ENCODE measurements around the gene E2F1.

Gene E2F1

DNA sequence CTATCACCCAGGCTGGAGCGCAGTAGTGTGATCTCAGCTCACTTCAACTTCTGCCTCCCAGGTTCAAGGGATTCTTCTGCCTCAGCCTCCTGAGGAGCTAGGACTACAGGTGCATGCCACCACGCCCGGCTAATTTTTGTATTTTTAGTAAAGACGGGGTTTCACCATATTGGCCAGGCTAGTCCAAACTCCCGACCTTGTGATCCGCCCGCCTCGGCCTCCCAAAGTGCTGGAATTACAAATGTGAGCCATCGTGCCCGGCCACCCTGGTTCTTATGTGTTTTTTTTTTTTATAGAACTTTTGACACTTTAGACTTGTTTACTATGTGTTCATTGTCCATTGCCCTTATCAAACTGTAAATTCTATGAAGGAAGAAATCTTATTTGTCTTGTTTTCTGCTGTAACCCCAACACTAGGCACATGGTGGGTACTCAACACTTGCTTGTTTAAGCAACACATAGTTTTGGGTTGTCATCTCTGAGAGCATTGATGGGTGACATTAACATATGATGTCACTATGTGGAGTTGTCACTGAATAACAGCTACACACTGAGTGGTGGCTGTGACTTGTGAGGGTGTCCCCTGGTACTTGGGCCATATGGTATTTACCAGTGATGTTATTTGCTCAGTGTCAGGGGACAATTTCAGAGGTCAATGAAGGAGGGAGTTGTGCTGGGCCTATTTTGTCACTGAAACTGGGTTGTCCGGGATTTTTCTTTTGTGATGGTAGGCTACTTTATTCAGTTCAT is 35.4 kb upstream of the E2F1 start:
- no peak overlapping the region for H3K23ac ChIP-seq (ENCODE audit: low read depth, low read length, poor library complexity)
- no peaks in the 10 kb centered on the region for H3K27me3 ChIP-seq (ENCODE audit: control insufficient read depth in 3 of 3, insufficient read depth in 3 of 3, low read depth in 1 of 3, low read length in 3 of 3)
- H2BK12ac ChIP-seq (ENCODE audit: low read length), result no peak overlapping the region
- H3K36me3 ChIP-seq (replicated peaks in 1 of 2; ENCODE audit: control insufficient read depth in 2 of 2, insufficient read depth in 2 of 2, low read length in 2 of 2), result no peaks in the 10 kb centered on the region
- no peak overlapping the region for H4K91ac ChIP-seq (ENCODE audit: low read depth, low read length, poor library complexity)
- no peak overlapping the region for H2BK120ac ChIP-seq (ENCODE audit: low read depth, low read length)
- no peak overlapping the region for H2BK5ac ChIP-seq (ENCODE audit: low read length)
- no peak overlapping the region for H3K9ac ChIP-seq (ENCODE audit: low read depth, low read length, poor library complexity)
- no peak overlapping the region for H2AK5ac ChIP-seq (ENCODE audit: low read depth, low read length)
- H3K4me3 ChIP-seq (ENCODE audit: low read length in 2 of 2), result no peak overlapping the region
- no peak overlapping the region for H4K8ac ChIP-seq (ENCODE audit: low read depth, low read length)
- no peak overlapping the region for H2BK15ac ChIP-seq (ENCODE audit: low read length)
- H3K4me2 ChIP-seq (ENCODE audit: insufficient read depth, low read length, poor library complexity, severe bottlenecking), result no peak overlapping the region
- no peak overlapping the region for H3K14ac ChIP-seq (ENCODE audit: low read length)
- no peak overlapping the region for H2AFZ ChIP-seq (ENCODE audit: low read length)
- peak overlapping the region; percentile 76 for H3K4ac ChIP-seq (ENCODE audit: low read length)
- H3K9me3 ChIP-seq (replicated peaks in 1 of 2; ENCODE audit: control insufficient read depth in 2 of 2, insufficient read depth in 1 of 2, low read depth in 1 of 2, low read length in 2 of 2), result peaks cover 0 to 2% of the 10 kb centered on the region in 2 donors
- H3K4me1 ChIP-seq (ENCODE audit: control insufficient read depth in 2 of 2, insufficient read depth in 1 of 2, low read depth in 1 of 2, low read length in 2 of 2), result peaks cover 0 to 2% of the 10 kb centered on the region in 2 donors
- no peak overlapping the region for H3K27ac ChIP-seq (replicated peaks; ENCODE audit: low read length)
- WGBS, 2 donors (ENCODE audit: extremely low coverage in 2 of 2, insufficient read length in 2 of 2, insufficient replicate concordance in 1 of 2), result no CpG with 5 or more reads among the region's 11 CpGs
- no peak overlapping the region for H3K18ac ChIP-seq (ENCODE audit: low read length)
- no peaks in the 10 kb centered on the region for H3K79me1 ChIP-seq (ENCODE audit: low read depth, low read length)
- no peak for DNase-seq (ENCODE audit: low spot score)

DNA sequence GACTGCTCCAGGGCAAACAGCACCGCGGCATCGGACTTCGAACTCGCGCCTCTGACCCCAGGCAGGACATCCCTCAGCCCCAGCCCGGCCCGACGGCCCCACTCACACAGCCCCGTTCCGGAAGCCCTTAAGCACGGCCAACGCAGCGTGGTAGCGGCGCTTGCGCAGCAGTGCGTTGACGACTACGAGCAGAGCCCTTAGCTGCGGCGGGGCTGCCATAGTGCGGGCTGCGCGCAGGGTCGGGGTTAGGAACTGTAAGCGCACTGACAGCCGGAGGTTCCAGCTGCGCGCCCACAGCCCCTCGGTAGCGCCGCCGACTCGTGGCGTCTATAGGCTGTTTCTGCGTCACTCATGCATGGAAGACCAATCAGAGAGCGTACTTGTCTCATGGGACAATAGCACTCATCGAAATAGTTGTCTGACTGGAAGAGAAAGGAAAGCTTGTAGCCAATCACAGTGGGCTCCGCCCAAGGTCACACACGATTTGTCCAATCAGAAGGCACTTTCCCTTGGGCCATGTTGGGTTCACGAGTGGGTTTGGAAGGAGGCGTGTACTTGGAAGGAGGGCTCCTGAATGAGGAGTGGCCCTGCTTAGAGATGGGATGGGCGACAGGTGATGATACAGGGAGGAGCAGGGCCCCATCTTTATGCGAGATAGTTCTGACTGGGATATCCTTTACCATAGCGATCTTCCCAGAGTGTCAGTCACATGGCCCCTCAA is 34.0 kb upstream of the E2F1 start, which contains the start of gene PXMP4:
PXMP4 (minus strand) TSS at position 322 of the 721 bp plus-strand sequence; CDS start at position 219, 103 bp downstream.
- WGBS, 2 donors (ENCODE audit: extremely low coverage in 2 of 2, insufficient read length in 2 of 2, insufficient replicate concordance in 1 of 2), result no CpG with 5 or more reads among the region's 46 CpGs
- H3K4me1 ChIP-seq (ENCODE audit: control insufficient read depth in 2 of 2, insufficient read depth in 1 of 2, low read depth in 1 of 2, low read length in 2 of 2), result peaks cover 0 to 2% of the 10 kb centered on the region in 2 donors
- no peak within 1 kb of the TSS for H3K27ac ChIP-seq (replicated peaks; ENCODE audit: low read length)

DNA sequence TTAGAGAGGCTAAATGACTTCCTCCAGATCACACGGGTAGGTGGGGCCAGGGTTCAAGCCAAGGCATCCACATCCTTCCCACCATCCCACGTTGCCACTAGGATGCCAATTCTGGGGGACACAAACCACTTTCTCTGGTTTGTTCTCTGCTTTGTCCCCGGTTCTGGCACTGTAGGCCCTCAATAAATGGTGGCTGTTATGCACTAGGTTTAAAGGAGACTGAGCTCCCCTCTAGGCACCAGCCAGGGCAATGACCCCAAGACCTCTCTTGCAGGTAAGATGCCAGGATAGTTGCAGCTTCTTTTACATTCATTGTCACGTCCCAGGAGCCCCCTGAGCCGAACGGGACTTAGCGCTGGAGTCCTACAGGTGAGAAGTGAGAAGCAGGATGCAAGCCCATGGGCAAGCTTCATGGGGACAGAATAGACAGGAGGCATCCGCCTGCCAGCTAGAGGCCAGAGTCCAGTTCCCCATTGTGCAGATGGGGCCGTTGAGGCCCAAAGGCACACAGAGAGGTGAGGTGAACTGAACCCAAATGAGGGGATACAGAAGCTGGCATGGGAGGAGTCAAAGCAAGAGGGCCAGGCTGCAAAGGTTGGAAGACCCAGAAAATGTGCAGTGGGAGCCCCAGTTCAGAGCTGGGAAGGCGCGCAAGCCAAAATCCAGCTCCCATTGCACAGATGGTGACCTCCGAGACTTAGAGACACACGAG is 33.2 kb upstream of the E2F1 start:
- Histone ChIP-seq H3K4me3 (ENCODE audit: low read length in 2 of 2) (peak overlapping the region in 1 of 2 donors; percentile 90), H3K18ac (ENCODE audit: low read length) (peak overlapping the region; percentile 87), H3K23ac (ENCODE audit: low read depth, low read length, poor library complexity) (peak overlapping the region; percentile 55), H3K9me3 (replicated peaks in 1 of 2; ENCODE audit: control insufficient read depth in 2 of 2, insufficient read depth in 1 of 2, low read depth in 1 of 2, low read length in 2 of 2) (peaks cover 0 to 2% of the 10 kb centered on the region in 2 donors), H2BK5ac (ENCODE audit: low read length) (no peak overlapping the region), H2AK5ac (ENCODE audit: low read depth, low read length) (peak overlapping the region; percentile 77), H3K4me2 (ENCODE audit: insufficient read depth, low read length, poor library complexity, severe bottlenecking) (peak overlapping the region; percentile 70), H3K27me3 (ENCODE audit: control insufficient read depth in 3 of 3, insufficient read depth in 3 of 3, low read depth in 1 of 3, low read length in 3 of 3) (peaks cover 0 to 3% (median 0%) of the 10 kb centered on the region in 3 experiments), H3K9ac (ENCODE audit: low read depth, low read length, poor library complexity) (peak overlapping the region; percentile 68), H3K36me3 (replicated peaks in 1 of 2; ENCODE audit: control insufficient read depth in 2 of 2, insufficient read depth in 2 of 2, low read length in 2 of 2) (no peaks in the 10 kb centered on the region), H2BK120ac (ENCODE audit: low read depth, low read length) (no peak overlapping the region), H3K14ac (ENCODE audit: low read length) (no peak overlapping the region), H3K4ac (ENCODE audit: low read length) (no peak overlapping the region), H4K8ac (ENCODE audit: low read depth, low read length) (no peak overlapping the region), H2BK15ac (ENCODE audit: low read length) (no peak overlapping the region), H3K79me1 (ENCODE audit: low read depth, low read length) (no peaks in the 10 kb centered on the region), H4K91ac (ENCODE audit: low read depth, low read length, poor library complexity) (no peak overlapping the region), H3K4me1 (ENCODE audit: control insufficient read depth in 2 of 2, insufficient read depth in 1 of 2, low read depth in 1 of 2, low read length in 2 of 2) (peaks cover 0 to 2% of the 10 kb centered on the region in 2 donors), H2BK12ac (ENCODE audit: low read length) (peak overlapping the region; percentile 75), H2AFZ (ENCODE audit: low read length) (no peak overlapping the region), H3K27ac (replicated peaks; ENCODE audit: low read length) (no peak overlapping the region)
- no CpG with 5 or more reads among the region's 13 CpGs for WGBS, 2 donors (ENCODE audit: extremely low coverage in 2 of 2, insufficient read length in 2 of 2, insufficient replicate concordance in 1 of 2)
- no peak for DNase-seq (ENCODE audit: low spot score)

More for the DNA sequence above, 34.0 kb upstream of the E2F1 start, which contains the start of gene PXMP4:
- peak within 1 kb of the TSS; percentile 70 for H3K4me2 ChIP-seq (ENCODE audit: insufficient read depth, low read length, poor library complexity, severe bottlenecking)
- H2AK5ac ChIP-seq (ENCODE audit: low read depth, low read length), result peak within 1 kb of the TSS; percentile 77
- no peaks in the 10 kb centered on the region for H3K36me3 ChIP-seq (replicated peaks in 1 of 2; ENCODE audit: control insufficient read depth in 2 of 2, insufficient read depth in 2 of 2, low read length in 2 of 2)
- H2BK120ac ChIP-seq (ENCODE audit: low read depth, low read length), result no peak within 1 kb of the TSS
- peak within 1 kb of the TSS; percentile 68 for H3K9ac ChIP-seq (ENCODE audit: low read depth, low read length, poor library complexity)
- H3K4me3 ChIP-seq (ENCODE audit: low read length in 2 of 2), result peak within 1 kb of the TSS in 1 of 2 donors; percentile 90
- DNase-seq (ENCODE audit: low spot score), result peak; percentile 72
- H3K9me3 ChIP-seq (replicated peaks in 1 of 2; ENCODE audit: control insufficient read depth in 2 of 2, insufficient read depth in 1 of 2, low read depth in 1 of 2, low read length in 2 of 2), result peaks cover 0 to 2% of the 10 kb centered on the region in 2 donors
- H3K27me3 ChIP-seq (ENCODE audit: control insufficient read depth in 3 of 3, insufficient read depth in 3 of 3, low read depth in 1 of 3, low read length in 3 of 3), result peaks cover 0 to 3% (median 0%) of the 10 kb centered on the region in 3 experiments
- H3K23ac ChIP-seq (ENCODE audit: low read depth, low read length, poor library complexity), result peak within 1 kb of the TSS; percentile 55
- peak within 1 kb of the TSS; percentile 87 for H3K18ac ChIP-seq (ENCODE audit: low read length)
- no peaks in the 10 kb centered on the region for H3K79me1 ChIP-seq (ENCODE audit: low read depth, low read length)
- H4K91ac ChIP-seq (ENCODE audit: low read depth, low read length, poor library complexity), result no peak within 1 kb of the TSS
- no peak within 1 kb of the TSS for H2BK5ac ChIP-seq (ENCODE audit: low read length)
- peak within 1 kb of the TSS; percentile 75 for H2BK12ac ChIP-seq (ENCODE audit: low read length)
- H2AFZ ChIP-seq (ENCODE audit: low read length), result no peak within 1 kb of the TSS
- H2BK15ac ChIP-seq (ENCODE audit: low read length), result no peak within 1 kb of the TSS
- H4K8ac ChIP-seq (ENCODE audit: low read depth, low read length), result no peak within 1 kb of the TSS
- no peak within 1 kb of the TSS for H3K14ac ChIP-seq (ENCODE audit: low read length)
- no peak within 1 kb of the TSS for H3K4ac ChIP-seq (ENCODE audit: low read length)
